NCI-H446 (cell line): ENCODE measurements around the gene ACLY.
"Not testable (repeated sequence)": the region's sequence is repeated elsewhere in the genome, so short reads cannot be mapped to it uniquely, and the experiment has no call there.

Experiments
- DNase-seq, 2 experiments: peaks; one replicate each; lab custom pipeline; 2025; lab: John Stamatoyannopoulos, UW

ACLY gene

GRCh38 chr17:41871789-41872188 lies 47.0 kb downstream of the ACLY start:
- DNase-seq, result no peak

- DNase-seq, result no peak
Measured at GRCh38 chr17:41870627-41871026, 48.1 kb downstream of the ACLY start.

GRCh38 chr17:41870097-41870496 lies 48.7 kb downstream of the ACLY start:
- DNase-seq, result no peak

- DNase-seq, result no peak
Measured at GRCh38 chr17:41869426-41869825, 49.3 kb downstream of the ACLY start.

GRCh38 chr17:41868568-41868967 lies 50.2 kb downstream of the ACLY start:
- no peak for DNase-seq

- no peak for DNase-seq
Measured at GRCh38 chr17:41865596-41865893, 53.2 kb downstream of the ACLY start.

- DNase-seq, result peak; percentile 64 to 86
Measured at GRCh38 chr17:41864836-41865595, 53.7 kb downstream of the ACLY start, which contains the start of gene KLHL11. Gene KLHL11 (minus strand): TSS chr17:41865423. CDS start chr17:41865370, 53 bp downstream.

- no peak for DNase-seq
Measured at GRCh38 chr17:41864498-41864835, 54.3 kb downstream of the ACLY start.

- DNase-seq, result no peak
Measured at GRCh38 chr17:41863074-41863848, 55.5 kb downstream of the ACLY start.

GRCh38 chr17:41860254-41860931 lies 58.4 kb downstream of the ACLY start:
- DNase-seq, result no peak

- not testable (repeated sequence) for DNase-seq
Measured at GRCh38 chr17:41851382-41851781, 67.4 kb downstream of the ACLY start.

GRCh38 chr17:41849251-41849990 lies 69.3 kb downstream of the ACLY start:
- DNase-seq, result no peak

GRCh38 chr17:41848788-41849187 lies 70.0 kb downstream of the ACLY start:
- DNase-seq, result no peak

GRCh38 chr17:41844971-41845370 lies 73.8 kb downstream of the ACLY start:
- DNase-seq, result no peak

GRCh38 chr17:41840781-41841180 lies 78.0 kb downstream of the ACLY start:
- not testable (repeated sequence) for DNase-seq

- DNase-seq, result not testable (repeated sequence)
Measured at GRCh38 chr17:41839448-41839847, 79.3 kb downstream of the ACLY start.

- no peak for DNase-seq
Measured at GRCh38 chr17:41837761-41838538, 80.8 kb downstream of the ACLY start, which contains the start of gene KLHL10. Gene KLHL10 (plus strand): TSS chr17:41837825. CDS start chr17:41837933, 108 bp downstream.

- DNase-seq, result no peak
Measured at GRCh38 chr17:41836550-41837196, 82.1 kb downstream of the ACLY start.

- DNase-seq, result peak; percentile 25 to 80
Measured at GRCh38 chr17:41835800-41836549, 82.8 kb downstream of the ACLY start, which contains the start of gene NT5C3B. Gene NT5C3B (minus strand): TSS chr17:41836232. CDS start chr17:41836193, 39 bp downstream.
